Chondrocyte (in vitro differentiated cells): ENCODE measurements around the gene CASK. TPM values are rescaled to one million over a fixed set of nuclear protein-coding genes. Genes with fewer than 3 reads are reported as not detected.

Experiments
- DNase-seq: peaks from one replicate; pipeline ENCODE4 v3.0.0; 2021; ENCODE audit warnings: mixed read lengths, low spot score
- H3K27ac Mint-ChIP-seq: one replicate; pipeline ENCODE4 v1.8.0; 2021; ENCODE audit warnings: mild to moderate bottlenecking, moderate library complexity, mixed read lengths; ENCODE audit not compliant: unreplicated experiment
- H3K27me3 Mint-ChIP-seq: 2 replicates; pipeline ENCODE4 v1.8.0; 2021; ENCODE audit warnings: low read depth, mixed read lengths
- H3K36me3 Mint-ChIP-seq: 2 replicates; pipeline ENCODE4 v1.8.0; 2021; ENCODE audit warnings: low read depth, mixed read lengths
- H3K4me1 Mint-ChIP-seq: 2 replicates; pipeline ENCODE4 v1.8.0; 2021; ENCODE audit warnings: low read depth, mild to moderate bottlenecking, mixed read lengths
- H3K4me3 Mint-ChIP-seq: one replicate; pipeline ENCODE4 v1.8.0; 2021; ENCODE audit warnings: mild to moderate bottlenecking, moderate library complexity, mixed read lengths; ENCODE audit not compliant: unreplicated experiment
- H3K9me3 Mint-ChIP-seq: 2 replicates; pipeline ENCODE4 v1.8.0; 2021; ENCODE audit warnings: low read depth, mixed read lengths
- total RNA-seq: library from RNA; stranded (reverse); gene quantifications from 3 replicates; pipeline ENCODE4 v1.2.1, GENCODE V29; 2021
- TF ChIP-seq, protein P1 (sequence below): fragments of 200-600 bp; sonication (generic); IDR thresholded peaks from 2 replicates; pipeline ENCODE4 v1.5.0; 2021; ENCODE audit warnings: antibody characterized with exemption, mild to moderate bottlenecking, moderate library complexity

CASK gene
- total RNA-seq, 1 donor from 2014 or later: 44.9 TPM

DNA sequence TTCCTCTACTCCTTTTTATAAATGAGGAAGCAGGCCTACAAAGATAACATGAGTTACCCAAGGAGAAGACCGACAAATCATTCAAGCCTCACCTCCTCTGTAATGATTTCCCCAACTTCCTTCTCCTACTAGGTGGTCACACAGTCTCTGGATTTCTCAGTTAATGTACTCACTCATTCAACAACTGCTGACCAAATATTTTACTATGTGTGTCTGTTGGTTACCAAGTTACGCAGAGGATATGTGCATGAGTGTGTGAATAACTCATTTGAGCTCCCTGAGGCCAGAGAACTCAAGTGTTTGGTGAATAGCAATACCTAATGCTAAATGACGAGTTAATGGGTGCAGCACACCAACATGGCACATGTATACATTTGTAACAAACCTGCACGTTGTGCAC is 10.4 kb downstream of the CASK start:
- H3K4me1 Mint-ChIP-seq: peaks cover 5% of the 10 kb centered on the region
- no peaks in the 10 kb centered on the region for H3K27me3 Mint-ChIP-seq
- no peak for DNase-seq
- H3K36me3 Mint-ChIP-seq: no peaks in the 10 kb centered on the region
- H3K9me3 Mint-ChIP-seq: no peaks in the 10 kb centered on the region
- no peak overlapping the region for H3K4me3 Mint-ChIP-seq
- no peak overlapping the region for H3K27ac Mint-ChIP-seq
- TF ChIP-seq, protein P1, sequence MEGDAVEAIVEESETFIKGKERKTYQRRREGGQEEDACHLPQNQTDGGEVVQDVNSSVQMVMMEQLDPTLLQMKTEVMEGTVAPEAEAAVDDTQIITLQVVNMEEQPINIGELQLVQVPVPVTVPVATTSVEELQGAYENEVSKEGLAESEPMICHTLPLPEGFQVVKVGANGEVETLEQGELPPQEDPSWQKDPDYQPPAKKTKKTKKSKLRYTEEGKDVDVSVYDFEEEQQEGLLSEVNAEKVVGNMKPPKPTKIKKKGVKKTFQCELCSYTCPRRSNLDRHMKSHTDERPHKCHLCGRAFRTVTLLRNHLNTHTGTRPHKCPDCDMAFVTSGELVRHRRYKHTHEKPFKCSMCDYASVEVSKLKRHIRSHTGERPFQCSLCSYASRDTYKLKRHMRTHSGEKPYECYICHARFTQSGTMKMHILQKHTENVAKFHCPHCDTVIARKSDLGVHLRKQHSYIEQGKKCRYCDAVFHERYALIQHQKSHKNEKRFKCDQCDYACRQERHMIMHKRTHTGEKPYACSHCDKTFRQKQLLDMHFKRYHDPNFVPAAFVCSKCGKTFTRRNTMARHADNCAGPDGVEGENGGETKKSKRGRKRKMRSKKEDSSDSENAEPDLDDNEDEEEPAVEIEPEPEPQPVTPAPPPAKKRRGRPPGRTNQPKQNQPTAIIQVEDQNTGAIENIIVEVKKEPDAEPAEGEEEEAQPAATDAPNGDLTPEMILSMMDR: no peak

DNA sequence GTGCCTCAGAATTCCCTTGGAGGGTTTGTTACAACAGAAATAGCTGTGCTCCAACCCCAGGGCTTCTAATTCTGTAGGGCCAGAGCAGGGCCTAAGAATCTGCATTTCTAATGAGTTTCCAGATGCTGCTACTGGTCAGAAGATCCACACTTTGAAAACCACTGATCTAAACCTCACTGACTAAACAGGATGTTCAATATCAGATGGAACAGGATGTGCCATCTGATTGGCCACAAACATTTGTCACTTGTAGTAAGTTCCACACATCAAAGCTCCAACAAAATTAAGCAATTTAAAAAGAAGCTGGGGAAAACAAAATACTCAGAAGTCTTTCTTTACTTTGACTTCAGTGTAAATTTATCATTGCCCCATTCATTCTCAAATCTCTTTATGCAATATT is 14.3 kb downstream of the CASK start:
- no peak for DNase-seq
- Mint-ChIP-seq H3K4me1 (peaks cover 17% of the 10 kb centered on the region), H3K4me3 (no peak overlapping the region), H3K36me3 (no peaks in the 10 kb centered on the region), H3K27ac (no peak overlapping the region), H3K9me3 (peaks cover 13% of the 10 kb centered on the region), H3K27me3 (no peaks in the 10 kb centered on the region)
- TF ChIP-seq, protein P1: no peak

DNA sequence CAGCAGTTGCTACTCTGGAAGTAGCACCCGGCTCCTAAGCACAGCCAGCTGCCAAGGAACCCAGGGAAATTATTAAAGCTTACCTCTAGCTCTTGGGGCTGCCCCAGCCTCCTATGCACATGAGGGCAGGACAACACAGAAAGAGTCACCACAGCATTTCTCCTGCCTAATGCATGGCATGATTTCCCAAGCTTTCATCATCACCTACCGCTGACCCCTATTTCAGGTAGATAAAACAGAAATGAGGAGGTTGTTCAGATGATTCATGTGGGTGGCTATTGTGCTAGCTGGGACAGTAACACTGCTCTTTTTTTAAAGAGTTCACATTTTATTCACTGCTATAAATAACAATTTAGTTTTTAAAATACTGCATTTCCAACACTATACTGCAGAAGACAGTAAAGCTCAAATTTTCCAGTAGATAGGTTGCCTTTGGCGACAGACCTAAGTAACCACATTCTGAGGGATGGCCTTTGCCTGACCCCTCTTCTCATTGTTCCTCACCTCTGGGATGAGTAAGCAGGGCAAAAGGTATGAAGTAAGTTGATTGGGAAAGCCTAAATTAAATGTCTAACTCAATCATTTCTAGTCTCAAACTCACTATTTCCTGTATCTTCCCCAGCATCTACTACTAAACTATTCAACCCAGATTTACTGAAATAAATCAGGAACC is 16.7 kb downstream of the CASK start:
- Mint-ChIP-seq H3K9me3 (peaks cover 15% of the 10 kb centered on the region), H3K27ac (peak overlapping the region; percentile 17), H3K27me3 (no peaks in the 10 kb centered on the region), H3K4me1 (peaks cover 12% of the 10 kb centered on the region), H3K4me3 (no peak overlapping the region), H3K36me3 (no peaks in the 10 kb centered on the region)
- no peak for DNase-seq
- TF ChIP-seq, protein P1: no peak

DNA sequence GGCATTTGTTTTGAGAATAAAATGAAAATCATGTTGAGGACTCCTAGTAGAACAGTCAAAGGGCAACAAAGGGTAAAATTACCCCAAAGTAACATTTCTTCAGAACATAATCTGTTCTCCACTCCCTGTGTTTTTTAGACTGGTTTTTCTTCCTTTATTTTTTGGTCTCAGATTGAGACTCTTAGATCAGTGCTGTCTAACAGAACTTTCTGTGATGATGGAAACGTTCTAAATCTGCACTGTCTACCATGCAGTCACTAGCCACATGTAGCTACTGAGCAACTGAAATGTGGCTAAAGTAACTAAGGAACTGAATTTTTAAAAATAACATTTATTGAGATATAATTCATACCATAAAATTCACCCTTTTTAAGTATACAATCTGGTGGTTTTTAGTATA is 19.8 kb downstream of the CASK start:
- no peak for DNase-seq
- no peak overlapping the region for H3K27ac Mint-ChIP-seq
- peaks cover 24% of the 10 kb centered on the region for H3K9me3 Mint-ChIP-seq
- H3K27me3 Mint-ChIP-seq: no peaks in the 10 kb centered on the region
- peaks cover 5% of the 10 kb centered on the region for H3K36me3 Mint-ChIP-seq
- TF ChIP-seq, protein P1: no peak
- H3K4me3 Mint-ChIP-seq: no peak overlapping the region
- peaks cover 12% of the 10 kb centered on the region for H3K4me1 Mint-ChIP-seq

DNA sequence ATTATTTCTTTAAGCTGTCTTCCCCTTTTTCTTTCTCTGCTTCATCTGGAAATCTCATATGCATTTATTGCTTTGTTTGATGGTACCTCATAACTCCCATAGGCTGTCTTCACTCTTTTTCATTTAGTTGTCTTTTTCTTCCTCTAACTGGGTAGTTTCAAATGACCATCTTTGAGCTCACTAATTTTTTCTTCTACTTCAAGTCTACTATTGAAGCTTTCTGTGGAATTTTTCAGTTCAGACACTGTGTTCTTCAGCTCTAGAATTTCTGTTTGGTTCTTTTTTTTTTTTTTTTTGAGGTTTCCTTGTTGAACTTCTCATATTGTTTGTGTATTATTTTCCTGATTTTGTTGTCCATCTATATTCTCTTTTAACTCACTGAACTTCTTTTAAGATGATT is 23.0 kb downstream of the CASK start:
- TF ChIP-seq, protein P1: no peak
- no peak overlapping the region for H3K27ac Mint-ChIP-seq
- no peaks in the 10 kb centered on the region for H3K27me3 Mint-ChIP-seq
- no peak for DNase-seq
- H3K9me3 Mint-ChIP-seq: peaks cover 22% of the 10 kb centered on the region
- H3K4me3 Mint-ChIP-seq: no peak overlapping the region
- peaks cover 5% of the 10 kb centered on the region for H3K36me3 Mint-ChIP-seq
- H3K4me1 Mint-ChIP-seq: peaks cover 9% of the 10 kb centered on the region
